Hepatocyte (in vitro differentiated cells): ENCODE results near the gene IGF2BP1. TPM values are rescaled to one million over a fixed set of nuclear protein-coding genes. Genes with fewer than 3 reads are reported as not detected.
A peak's percentile ranks its signal among the peaks of the same experiment; 100 is the strongest.

Source experiments
- DNase-seq: peaks from one replicate; pipeline ENCODE4 v3.0.0-alpha.2; 2016; ENCODE audit warnings: low spot score
- H2AFZ ChIP-seq: fragments of 200-600 bp; sonication (generic); 2 replicates; pipeline ENCODE4 v1.6.0; 2016; ENCODE audit warnings: antibody characterized with exemption, mild to moderate bottlenecking
- H3K27ac ChIP-seq: fragments of 200-600 bp; sonication (generic); 2 replicates; pipeline ENCODE4 v1.5.1; 2016; ENCODE audit warnings: mild to moderate bottlenecking
- H3K27me3 ChIP-seq: fragments of 200-600 bp; sonication (generic); 2 replicates; pipeline ENCODE4 v1.6.1; 2016
- H3K36me3 ChIP-seq: fragments of 200-600 bp; sonication (generic); replicated peaks from 2 replicates; pipeline ENCODE4 v1.5.1; 2016; ENCODE audit warnings: low read depth; ENCODE audit not compliant: insufficient read depth
- H3K4me1 ChIP-seq: fragments of 200-600 bp; sonication (generic); 2 replicates; pipeline ENCODE4 v1.5.1; 2016; ENCODE audit warnings: mild to moderate bottlenecking, moderate library complexity; ENCODE audit not compliant: insufficient read depth
- H3K4me2 ChIP-seq: fragments of 200-600 bp; sonication (generic); 2 replicates; pipeline ENCODE4 v1.6.0; 2016
- H3K4me3 ChIP-seq: fragments of 200-600 bp; sonication (generic); 2 replicates; pipeline ENCODE4 v1.5.1; 2016; ENCODE audit warnings: mild to moderate bottlenecking
- H3K79me2 ChIP-seq: fragments of 200-600 bp; sonication (generic); 2 replicates; pipeline ENCODE4 v1.6.0; 2017; ENCODE audit warnings: mild to moderate bottlenecking
- H3K9me2 ChIP-seq: fragments of 200-600 bp; sonication (generic); replicated peaks from 2 replicates; pipeline ENCODE4 v1.6.0; 2017; ENCODE audit warnings: mild to moderate bottlenecking; ENCODE audit not compliant: insufficient read depth
- H3K9me3 ChIP-seq: fragments of 200-600 bp; sonication (generic); 2 replicates; pipeline ENCODE4 v1.5.1; 2016; ENCODE audit warnings: low read depth, mild to moderate bottlenecking
- H4K20me1 ChIP-seq: fragments of 200-600 bp; sonication (generic); 2 replicates; pipeline ENCODE4 v1.6.0; 2016; ENCODE audit warnings: mild to moderate bottlenecking; ENCODE audit not compliant: insufficient read depth, poor library complexity, severe bottlenecking
- EZH2 ChIP-seq: fragments of 200-600 bp; sonication (generic); IDR thresholded peaks from 2 replicates; pipeline ENCODE4 v1.6.1; 2016; ENCODE audit warnings: antibody characterized with exemption, mild to moderate bottlenecking, borderline replicate concordance
- EZH2phosphoT487 ChIP-seq: fragments of 200-600 bp; sonication (generic); IDR thresholded peaks from one replicate; pipeline ENCODE4 v1.6.1; 2018; ENCODE audit warnings: antibody characterized with exemption, mild to moderate bottlenecking, low read depth, moderate library complexity; ENCODE audit not compliant: unreplicated experiment, severe bottlenecking
- WGBS: methylation state at CpG from one replicate; pipeline ENCODE4 v1.1.6; 2016; ENCODE audit warnings: low lambda C conversion rate; ENCODE audit errors: missing lambda C conversion rate; 5-methylcytosine and 5-hydroxymethylcytosine counted together
- polyA plus RNA-seq: library from polyadenylated mRNA; unstranded; fragments of >200 nt; fragmentation: Nextera tagmentation; extraction: Ambion mirVana; gene quantifications from 2 replicates; pipeline ENCODE4 v1.2.1, GENCODE V29; 2016
- total RNA-seq: library from RNA; depleted of rRNA; stranded (reverse); fragments of >200 nt; gene quantifications from 2 replicates; pipeline ENCODE4 v1.2.3, GENCODE V29; 2014
- TF ChIP-seq, protein P1 (sequence below): fragments of 200-600 bp; sonication (generic); IDR thresholded peaks from 2 replicates; pipeline ENCODE4 v1.5.1; 2016; ENCODE audit warnings: antibody characterized with exemption, mild to moderate bottlenecking; ENCODE audit not compliant: poor library complexity

IGF2BP1 gene
- total and polyA plus RNA-seq, 2 experiments from 2014 or later = 40.7 to 50.0 TPM

DNA sequence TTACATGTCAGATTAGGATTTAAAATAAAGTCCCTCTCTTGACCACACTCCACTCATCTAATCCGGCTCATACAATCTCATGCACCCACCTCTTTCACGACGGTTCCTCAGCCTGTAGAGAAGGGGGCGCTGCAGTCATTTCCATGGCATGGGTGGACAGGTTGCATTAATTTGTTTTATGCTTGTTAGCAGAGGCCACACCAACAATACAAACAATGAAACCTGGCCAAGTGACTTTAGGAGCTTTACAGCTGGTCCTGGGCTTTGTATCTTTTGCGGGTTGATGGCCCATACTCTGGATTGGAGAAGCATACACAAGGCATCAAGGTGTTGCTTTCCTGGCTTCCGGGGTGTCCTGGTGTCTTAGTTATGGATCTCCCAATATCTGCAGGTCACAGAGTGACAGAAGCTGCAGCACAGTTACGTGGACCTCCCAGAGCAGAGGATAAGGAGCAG is 42.9 kb upstream of the IGF2BP1 start:
- Histone ChIP-seq H3K4me1 (no peaks in the 10 kb centered on the region), H3K4me3 (no peak overlapping the region), H3K4me2 (no peak overlapping the region), H3K27ac (no peak overlapping the region), H3K36me3 (no peaks in the 10 kb centered on the region), H3K9me3 (no peaks in the 10 kb centered on the region), H3K79me2 (no peaks in the 10 kb centered on the region), H3K9me2 (no peaks in the 10 kb centered on the region), H2AFZ (no peak overlapping the region), H3K27me3 (no peaks in the 10 kb centered on the region), H4K20me1 (no peaks in the 10 kb centered on the region)
- peak; percentile 77 for DNase-seq
- 36% methylated on average over 7 of the region's 7 CpGs for WGBS
- TF ChIP-seq EZH2 (no peak), EZH2phosphoT487 (no peak)
- TF ChIP-seq, protein P1, sequence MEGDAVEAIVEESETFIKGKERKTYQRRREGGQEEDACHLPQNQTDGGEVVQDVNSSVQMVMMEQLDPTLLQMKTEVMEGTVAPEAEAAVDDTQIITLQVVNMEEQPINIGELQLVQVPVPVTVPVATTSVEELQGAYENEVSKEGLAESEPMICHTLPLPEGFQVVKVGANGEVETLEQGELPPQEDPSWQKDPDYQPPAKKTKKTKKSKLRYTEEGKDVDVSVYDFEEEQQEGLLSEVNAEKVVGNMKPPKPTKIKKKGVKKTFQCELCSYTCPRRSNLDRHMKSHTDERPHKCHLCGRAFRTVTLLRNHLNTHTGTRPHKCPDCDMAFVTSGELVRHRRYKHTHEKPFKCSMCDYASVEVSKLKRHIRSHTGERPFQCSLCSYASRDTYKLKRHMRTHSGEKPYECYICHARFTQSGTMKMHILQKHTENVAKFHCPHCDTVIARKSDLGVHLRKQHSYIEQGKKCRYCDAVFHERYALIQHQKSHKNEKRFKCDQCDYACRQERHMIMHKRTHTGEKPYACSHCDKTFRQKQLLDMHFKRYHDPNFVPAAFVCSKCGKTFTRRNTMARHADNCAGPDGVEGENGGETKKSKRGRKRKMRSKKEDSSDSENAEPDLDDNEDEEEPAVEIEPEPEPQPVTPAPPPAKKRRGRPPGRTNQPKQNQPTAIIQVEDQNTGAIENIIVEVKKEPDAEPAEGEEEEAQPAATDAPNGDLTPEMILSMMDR = peak; percentile 68

- Histone ChIP-seq H4K20me1 (no peaks in the 10 kb centered on the region), H3K9me2 (no peaks in the 10 kb centered on the region), H3K9me3 (no peaks in the 10 kb centered on the region), H3K4me3 (no peak overlapping the region), H2AFZ (peak overlapping the region; percentile 67), H3K27me3 (no peaks in the 10 kb centered on the region), H3K4me1 (peaks cover 17% of the 10 kb centered on the region), H3K27ac (peak overlapping the region; percentile 73), H3K36me3 (no peaks in the 10 kb centered on the region), H3K4me2 (peak overlapping the region; percentile 70), H3K79me2 (no peaks in the 10 kb centered on the region)
- DNase-seq = peak; percentile 49
- TF ChIP-seq, protein P1 = no peak
- no peak for TF ChIP-seq EZH2
- TF ChIP-seq EZH2phosphoT487 = no peak
- 24% methylated on average over 11 of the region's 11 CpGs for WGBS
Measured at GRCh38 chr17:48960834-48961515, 36.2 kb upstream of the IGF2BP1 start.

- Histone ChIP-seq H3K4me1 (peaks cover 17% of the 10 kb centered on the region), H4K20me1 (no peaks in the 10 kb centered on the region), H3K27me3 (no peaks in the 10 kb centered on the region), H2AFZ (peak overlapping the region; percentile 67), H3K9me2 (no peaks in the 10 kb centered on the region), H3K36me3 (no peaks in the 10 kb centered on the region), H3K9me3 (no peaks in the 10 kb centered on the region), H3K4me2 (peak overlapping the region; percentile 70), H3K4me3 (no peak overlapping the region), H3K27ac (peak overlapping the region; percentile 73), H3K79me2 (no peaks in the 10 kb centered on the region)
- TF ChIP-seq EZH2phosphoT487 (no peak), EZH2 (no peak)
- TF ChIP-seq, protein P1 = no peak
- DNase-seq = peak; percentile 83
- WGBS = 24% methylated on average over 10 of the region's 10 CpGs
Measured at GRCh38 chr17:48961516-48962233, 35.5 kb upstream of the IGF2BP1 start.
